NCI-H1436 treated with DMSO at 0.1 percent for 48 hours (cell line): ENCODE measurements around the gene RPL14.
"Not testable (repeated sequence)": the region's sequence is repeated elsewhere in the genome, so short reads cannot be mapped to it uniquely, and the experiment has no call there.

Experiments used
- DNase-seq: peaks from one replicate; lab custom pipeline; 2025; lab: John Stamatoyannopoulos, UW

Gene RPL14

DNA sequence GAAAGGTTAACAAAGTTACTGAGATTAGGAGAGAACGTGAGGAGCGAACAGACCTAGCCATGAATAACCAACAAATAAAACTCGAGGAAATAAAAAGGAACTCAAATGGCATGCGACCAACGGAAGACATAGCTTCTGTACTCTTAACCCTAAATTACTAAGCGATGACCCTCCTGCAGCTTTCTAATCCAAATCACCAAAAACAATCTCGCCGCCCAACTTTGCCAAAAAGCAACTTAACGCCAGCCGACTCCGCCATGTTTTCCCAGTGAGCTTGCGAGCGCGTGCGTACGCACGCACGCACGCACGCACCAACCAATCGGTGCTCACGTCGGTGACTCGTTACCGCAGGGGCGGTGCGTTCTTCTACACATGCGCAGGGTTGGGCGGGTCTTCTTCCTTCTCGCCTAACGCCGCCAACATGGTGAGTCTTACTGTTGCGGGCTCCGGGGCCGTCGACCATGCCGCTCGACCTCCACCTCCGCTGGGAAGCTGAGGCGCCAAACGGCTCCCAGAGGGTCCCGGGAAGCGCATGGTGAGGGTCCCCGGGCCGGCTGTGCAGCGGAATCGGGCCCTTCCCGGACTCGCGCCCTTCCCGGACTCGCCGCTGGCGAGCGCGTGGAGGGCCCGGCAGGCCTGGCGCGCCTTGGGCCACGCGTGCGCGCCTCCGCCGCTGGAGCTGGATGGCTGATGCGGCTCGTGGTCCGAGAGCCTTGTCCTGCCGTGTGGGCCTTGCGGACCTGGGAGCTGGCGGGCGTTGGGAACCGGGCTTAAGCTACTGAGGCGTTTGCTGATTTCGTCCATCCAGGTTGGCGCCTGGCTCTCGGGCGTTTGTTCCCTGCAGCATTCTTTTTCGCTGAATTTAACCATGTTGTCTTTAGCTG is at the start of gene RPL14:
TSS of gene RPL14 (plus strand) at position 400 of the 884 bp plus-strand sequence. CDS start at position 533, 133 bp downstream.
- DNase-seq, result peak; percentile 42

DNA sequence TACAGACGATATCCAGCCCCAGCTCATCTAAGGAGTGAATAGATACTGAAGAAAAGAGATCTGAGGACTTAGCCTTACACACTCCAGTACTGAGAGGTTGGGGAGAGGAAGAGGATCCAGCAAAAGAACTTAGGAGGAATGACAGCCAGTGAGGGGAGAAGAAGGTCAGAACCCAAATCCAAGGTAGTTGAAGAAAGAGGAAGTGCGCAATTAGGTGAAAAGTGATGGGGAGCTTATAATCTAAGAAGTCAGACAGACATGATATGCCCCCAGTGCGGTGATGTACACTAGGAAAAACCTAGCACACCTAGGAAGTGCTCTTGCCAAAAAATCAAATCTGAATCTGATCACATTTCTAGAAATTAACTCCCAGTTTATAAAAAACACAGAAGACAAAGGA is 49.5 kb upstream of the RPL14 start:
- DNase-seq, result no peak

DNA sequence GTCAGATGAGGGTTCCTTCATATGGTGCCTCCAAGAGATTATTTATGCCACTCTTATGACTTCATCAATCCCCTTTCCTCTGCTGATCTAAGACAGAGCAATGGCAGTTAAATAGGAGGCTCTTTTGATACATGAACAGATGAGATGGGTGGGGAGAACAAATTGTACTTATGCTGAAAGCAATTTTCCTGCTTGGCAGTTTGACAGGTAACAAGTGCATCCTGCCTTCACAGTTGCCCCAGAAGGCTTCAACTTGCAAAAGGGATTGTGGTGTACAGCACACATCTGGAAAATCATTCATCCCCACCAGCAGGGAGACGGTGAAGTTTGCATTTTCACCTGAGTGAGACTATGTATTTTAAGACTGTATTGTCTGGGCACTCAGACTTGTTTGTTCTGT is 42.9 kb upstream of the RPL14 start:
- DNase-seq, result no peak

DNA sequence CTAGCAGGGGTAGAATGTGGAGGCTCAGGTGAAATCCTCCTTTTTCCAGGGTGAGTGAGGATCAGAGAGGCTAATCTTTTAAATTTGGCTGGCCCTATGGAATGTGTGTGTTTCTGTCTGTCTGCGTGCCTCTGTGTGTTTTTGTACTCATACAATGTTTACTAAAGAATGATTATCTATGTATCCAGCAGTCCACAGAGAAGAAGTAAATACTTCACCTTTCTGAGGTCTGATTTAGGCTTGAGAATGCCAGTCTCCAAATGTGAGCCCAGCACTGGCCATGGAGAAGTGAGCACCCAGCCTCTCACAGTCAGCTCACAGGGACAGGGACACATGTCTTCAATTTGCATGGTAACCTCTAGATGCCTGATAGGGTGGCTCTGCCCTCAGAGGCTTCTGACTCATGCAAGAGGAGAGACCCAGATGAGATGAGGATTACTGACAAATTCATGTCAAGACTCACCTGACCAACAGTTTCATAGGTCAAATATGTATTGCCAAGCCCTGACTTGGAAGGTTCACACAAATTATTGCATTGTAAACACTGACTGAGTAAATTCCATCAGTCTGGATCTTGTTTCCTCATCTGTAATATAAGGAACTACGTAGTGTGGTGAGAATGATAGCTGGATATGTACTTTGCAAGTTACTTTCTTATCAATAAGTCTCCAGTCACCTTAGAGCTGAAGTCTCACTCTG is 39.1 kb upstream of the RPL14 start:
- DNase-seq, result no peak

DNA sequence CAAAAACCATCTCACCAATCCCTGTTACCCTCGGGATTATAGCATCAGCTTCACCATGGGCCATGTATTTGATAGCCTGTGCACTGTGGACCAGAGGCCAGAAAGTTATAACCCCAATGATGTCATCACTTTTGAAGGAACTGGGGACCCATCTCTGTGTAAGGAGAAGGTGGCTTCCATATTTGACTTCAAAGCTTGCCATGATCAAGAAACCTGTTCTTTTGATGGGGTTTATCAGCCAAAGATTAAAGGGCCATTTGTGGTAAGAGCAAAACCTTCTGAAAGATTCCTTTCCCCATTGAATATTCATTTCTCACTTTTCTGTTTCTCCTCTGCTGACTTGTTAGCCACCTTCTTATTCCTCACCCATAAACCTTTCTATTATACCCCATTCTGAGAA is 34.3 kb upstream of the RPL14 start:
- DNase-seq, result no peak

DNA sequence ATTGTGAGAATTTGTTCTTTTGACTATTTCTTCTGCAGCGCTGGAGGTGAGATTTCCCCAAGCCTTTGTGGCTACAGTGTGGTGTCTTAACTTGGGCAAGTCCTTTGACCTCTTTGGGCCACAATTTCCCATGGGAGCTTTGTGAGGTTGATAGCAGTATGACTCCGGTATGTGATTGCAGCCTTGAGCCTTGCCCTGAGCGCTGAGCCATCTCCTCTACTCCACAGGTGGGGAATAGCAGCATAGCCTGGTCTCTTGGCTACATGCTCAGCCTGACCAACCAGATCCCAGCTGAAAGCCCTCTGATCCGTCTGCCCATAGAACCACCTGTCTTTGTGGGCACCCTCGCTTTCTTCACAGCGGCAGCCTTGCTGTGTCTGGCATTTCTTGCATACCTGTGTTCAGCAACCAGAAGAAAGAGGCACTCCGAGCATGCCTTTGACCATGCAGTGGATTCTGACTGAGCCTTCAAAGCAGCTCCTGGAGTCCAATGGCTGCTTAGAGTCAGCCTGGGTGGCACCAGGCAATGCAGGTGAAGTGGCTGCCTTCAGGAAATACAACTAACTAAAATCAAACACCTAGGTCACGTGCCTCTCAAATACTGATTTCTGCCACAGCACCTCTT is 30.0 kb upstream of the RPL14 start:
- no peak for DNase-seq

DNA sequence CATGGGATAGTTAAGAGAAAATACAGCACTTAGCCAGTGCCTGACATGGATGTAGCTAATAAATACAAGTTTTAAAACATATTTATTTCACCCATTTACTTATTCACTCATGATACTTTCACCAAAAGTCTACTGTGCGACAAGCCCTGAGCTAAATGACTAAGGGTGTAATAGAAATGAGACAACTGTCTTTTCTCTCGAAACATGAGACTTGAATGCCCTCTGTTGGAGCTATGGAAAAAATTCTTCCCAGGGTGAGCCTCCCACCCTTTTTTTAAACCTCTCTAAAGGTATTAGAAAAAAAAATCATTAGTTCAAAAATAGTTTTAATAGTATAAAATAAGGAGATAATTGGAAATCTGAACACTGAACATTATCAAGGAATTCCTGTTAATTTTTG is 24.3 kb upstream of the RPL14 start:
- no peak for DNase-seq

DNA sequence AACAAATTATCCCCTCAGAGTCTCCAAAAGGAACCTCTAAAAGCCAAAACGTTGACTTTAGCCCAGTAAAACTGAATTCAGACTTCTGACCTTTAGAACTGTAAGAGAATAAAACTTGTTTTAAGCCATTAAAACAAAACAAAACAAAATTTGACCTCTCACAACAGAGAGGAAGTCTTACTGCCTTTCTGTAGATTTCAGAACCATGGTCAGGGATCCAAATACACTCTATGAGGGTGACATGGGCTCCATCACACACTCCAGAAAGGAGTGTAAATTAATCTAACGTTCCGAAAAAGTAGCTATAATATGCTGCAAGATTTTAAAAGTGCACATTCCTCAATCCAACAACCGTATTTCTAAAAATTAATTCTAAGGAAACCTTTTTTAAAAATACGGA is 19.2 kb upstream of the RPL14 start:
- no peak for DNase-seq

DNA sequence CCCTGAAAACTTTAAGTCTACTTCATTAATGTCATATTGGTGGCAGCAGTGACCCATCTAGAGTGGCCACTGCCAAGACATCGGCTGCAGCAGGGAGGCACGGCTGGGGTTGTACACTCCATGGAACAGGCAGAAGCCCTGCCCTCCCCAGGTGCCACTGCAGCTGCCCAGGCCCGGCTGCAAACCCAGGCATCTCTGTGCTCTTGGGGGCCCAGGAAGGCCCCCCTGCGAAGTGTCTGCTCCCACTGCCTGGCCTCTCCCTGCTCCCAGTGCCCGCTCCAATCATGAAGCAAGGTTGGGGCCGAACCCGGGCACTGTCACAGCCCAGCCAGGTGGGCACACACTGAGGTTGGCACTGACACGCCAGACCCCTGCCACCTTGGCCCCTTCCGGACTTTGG is 12.1 kb upstream of the RPL14 start:
- DNase-seq, result no peak

DNA sequence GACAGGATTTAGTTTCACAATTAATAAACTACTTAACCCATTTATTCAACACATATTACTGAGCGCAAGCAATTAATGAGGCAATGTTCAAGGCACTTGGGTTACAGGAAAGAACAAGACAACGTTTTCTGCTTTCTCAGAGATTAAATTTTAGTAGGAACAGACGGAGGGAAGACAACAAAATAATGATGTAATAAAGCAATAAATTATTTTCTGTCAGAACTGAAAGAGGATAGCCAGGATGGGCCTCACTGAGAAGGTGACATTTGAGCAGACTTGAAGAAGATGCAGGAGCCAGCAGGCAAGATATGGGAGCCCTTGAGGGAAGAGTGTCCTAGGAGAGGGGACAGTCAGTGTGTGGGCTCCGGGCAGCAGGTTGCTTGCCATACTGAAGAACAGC is 11.3 kb upstream of the RPL14 start:
- DNase-seq, result no peak

DNA sequence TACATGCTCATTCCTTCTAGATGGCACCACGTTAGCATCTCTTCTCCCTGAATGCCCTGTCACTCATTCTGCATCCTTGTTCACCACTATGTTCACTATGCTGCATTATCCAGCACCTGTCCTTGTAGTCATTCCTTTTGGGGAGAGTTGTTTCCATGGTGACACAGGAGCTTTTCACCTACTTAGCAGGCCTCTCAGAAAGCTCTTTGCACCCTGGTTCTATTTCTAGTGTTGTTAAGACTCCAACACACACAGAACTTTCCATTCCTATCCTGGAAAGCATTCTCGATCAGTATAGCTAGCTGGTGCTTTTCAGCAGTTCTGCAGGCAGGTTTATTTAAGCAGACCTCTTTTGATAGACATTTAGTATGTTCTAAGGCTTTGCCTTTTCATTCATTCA is 6.7 kb upstream of the RPL14 start:
- DNase-seq, result no peak

DNA sequence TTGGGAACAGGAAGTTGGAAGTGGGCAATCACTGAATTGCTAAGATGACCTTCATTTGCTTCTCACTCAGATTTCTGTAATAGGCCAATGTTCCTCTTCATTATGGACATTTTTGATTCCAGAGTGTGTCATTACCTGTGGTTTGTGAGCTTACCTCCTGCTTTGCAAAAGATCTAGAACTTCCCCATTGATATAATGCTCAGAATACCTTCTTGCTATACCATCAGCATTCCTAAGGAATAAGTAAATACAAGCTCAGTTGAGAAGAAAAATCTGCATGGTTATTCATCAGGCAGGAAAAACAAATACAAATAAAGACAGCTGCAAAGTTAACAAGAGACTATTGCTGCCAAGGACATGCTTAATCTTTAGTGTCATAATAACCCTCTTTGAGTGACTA is 5.6 kb upstream of the RPL14 start:
- DNase-seq, result no peak

DNA sequence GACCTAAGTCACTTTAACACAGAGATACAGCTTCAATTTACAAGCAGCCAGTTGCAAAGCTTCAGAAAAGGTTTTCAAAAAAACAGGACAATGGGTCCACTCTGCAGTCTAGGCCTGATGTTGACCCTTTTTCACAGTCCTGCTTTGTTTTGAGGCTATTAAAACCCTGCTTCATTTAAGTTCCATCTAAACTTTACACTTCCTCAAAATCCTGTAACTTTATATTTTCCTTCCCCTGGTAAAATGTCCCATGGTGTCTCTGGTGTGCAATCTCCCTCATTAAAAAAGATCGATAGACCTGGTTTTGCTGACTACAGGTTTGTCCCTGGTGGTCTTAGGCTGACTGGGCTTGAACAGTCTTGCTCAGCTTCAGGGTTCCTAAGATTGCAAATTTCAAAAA is 5.1 kb upstream of the RPL14 start:
- no peak for DNase-seq

DNA sequence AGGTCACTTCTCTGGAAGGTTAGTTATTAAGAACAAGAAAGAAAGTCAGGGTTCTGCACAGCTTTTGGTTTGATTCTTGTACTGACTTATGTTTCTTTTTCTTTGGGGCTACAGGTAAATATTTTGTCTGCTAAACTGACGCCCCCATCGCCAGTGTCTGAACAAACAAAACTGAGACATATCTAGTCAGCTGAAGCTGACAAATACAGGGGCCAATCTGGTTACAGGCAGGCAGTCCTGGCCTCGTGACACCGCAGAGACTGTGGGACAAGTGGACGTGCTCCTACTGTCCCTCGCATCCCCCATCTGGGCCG is 4.6 kb upstream of the RPL14 start:
- no peak for DNase-seq

DNA sequence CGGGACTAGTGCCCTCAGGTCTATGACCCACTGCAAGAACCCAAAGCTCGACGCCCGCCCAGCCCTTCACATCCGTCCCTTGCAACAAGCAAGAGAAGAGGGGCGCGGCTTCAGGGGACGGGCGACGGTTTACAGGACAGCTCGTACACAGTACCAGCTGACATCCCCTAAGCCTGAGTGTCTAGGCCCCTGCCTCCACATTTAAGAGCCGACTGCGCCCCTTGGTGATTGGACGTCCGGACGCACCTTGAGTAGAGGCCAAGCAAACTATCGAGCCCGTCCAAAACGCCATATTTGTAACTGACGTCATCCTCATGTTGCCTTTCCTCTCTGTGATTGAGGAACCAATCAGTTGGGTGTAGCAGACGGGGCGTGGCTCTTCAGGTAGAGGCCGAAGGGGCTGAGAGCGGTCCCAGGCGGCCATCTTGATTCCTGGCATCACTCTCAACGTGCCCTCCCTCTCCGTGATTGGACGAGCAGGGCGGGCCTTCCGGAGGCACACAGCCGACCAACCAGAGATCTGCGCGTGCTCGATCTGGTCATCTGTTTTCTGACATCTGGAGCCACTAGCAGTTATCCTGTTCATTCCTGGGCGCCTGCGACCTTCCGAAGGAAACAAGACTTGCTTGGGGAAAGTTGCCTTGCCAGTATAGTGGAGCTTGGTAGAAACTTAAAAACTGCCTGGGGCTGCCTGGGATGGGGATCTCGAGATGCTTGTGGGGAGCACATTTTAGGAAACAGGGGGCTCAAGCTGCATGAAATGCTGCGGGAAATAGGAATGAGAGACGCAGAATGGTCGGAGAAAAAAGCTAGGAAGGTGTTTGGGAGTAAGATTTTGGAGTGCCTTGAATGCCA is 4.0 kb upstream of the RPL14 start:
- peak; percentile 80 for DNase-seq

DNA sequence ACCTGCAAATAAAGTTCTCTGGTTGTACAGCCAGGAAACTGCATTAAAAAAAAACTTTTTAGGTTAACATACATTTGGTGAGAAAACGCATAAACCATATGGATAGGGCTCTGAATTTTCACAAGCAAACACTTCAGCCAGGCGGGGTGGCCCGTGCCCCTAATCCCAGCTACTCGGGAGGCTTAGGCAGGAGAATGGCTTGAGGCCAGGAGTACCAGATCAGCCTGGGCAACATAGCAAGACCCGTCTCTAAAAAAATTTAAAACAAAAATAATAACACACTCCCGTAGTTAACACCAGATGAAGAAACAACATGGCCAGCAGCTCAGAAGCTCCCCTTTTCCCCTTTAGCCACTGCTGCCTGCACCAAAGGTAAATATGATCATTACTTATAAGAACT is 3.2 kb upstream of the RPL14 start:
- no peak for DNase-seq

DNA sequence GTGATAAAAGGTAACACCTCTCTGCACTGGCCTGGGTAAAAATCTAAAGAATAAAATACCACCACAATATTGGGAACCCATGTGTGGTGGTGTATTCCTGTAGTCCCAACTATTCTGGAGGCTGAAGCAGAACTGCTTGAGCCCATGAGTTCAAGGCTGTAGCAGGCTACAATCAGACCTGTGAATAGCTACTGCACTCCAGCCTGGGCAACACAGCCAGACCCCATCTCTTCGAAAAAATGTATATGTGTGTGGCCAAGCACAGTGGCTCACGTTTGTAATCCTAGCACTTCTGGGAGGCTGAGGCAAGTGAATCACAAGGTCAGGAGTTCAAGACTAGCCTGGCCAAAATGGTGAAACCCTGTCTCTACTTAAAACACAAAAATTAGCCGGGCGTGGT is 1.8 kb upstream of the RPL14 start:
- no peak for DNase-seq

DNA sequence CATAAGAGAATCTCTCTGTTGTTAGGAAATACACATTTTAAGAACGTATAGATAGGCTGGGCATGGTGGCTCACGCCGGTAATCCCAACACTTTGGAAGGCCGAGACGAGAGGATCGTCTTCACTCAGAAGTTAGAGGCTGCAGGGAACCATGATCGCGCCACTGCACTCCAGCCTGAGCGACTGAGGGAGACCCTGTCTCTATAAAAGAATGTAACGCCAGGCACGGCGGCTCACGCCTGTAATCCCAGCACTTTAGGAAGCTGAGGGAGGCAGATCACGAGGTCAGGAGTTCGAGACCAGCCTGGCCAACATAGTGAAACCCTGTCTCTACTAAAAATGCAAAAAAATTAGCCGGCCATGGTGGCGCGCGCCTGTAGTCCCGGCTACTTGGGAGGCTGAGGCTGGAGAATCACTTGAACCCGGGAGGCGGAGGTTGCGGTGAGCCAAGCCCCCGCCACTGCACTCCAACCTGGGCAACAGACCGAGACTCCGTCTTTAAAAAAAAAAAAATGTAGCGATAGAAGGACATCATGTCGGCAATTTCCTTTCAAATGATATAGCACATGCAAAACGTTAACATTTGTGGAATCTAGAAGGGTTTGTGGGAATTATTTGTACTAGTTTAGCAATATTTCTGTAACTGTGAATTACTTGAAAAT is 730 bp upstream of the RPL14 start:
- DNase-seq, result no peak

DNA sequence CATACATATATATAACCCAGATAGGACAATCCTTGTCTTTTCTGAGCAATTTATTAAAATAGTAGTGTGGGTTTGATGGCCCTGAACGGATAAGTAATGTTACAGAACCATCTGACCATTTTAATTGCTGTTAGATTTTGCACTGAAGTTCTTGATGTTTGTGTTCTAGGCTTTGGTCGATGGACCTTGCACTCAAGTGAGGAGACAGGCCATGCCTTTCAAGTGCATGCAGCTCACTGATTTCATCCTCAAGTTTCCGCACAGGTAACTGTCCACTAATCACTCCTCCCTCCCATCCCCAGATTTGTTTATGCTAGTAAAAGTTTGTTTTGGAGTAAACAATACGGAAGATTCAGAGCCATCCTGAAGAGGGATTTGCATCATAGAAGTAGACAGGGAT is 1.3 kb downstream of the RPL14 start:
- no peak for DNase-seq

DNA sequence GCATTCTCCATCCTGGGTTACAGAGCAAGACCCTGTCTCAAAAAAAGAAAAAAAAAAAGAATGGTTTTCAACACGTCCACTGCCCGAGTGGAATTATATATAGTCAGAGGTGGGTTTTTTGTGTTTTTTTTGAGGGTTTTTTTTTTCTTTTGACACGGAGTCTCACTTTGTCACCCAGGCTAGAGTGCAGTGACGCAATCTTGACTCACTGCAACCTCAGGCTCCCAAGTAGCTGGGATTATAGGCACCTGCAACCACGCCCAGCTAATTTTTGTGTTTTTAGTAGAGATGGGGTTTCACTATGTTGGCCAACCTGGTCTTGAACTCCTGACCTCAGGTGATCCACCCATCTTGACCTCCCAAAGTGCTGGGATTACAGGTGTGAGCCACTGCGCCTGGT is 3.3 kb downstream of the RPL14 start:
- not testable (repeated sequence) for DNase-seq

DNA sequence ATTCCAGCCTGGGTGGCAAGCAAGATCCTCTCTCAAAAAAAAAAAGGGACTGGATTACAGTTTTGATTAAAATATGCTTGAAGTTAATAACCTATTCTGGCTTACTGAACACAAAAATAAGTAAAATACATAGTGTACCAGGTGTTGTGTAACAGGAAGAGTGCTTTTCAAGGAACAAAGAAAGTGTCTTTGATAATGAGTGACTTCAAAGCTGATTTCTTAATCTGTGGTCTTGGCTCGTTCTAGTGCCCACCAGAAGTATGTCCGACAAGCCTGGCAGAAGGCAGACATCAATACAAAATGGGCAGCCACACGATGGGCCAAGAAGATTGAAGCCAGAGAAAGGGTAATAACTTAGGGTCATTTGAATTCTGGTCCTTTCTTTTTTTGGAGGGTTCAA is 4.0 kb downstream of the RPL14 start:
- DNase-seq, result no peak

DNA sequence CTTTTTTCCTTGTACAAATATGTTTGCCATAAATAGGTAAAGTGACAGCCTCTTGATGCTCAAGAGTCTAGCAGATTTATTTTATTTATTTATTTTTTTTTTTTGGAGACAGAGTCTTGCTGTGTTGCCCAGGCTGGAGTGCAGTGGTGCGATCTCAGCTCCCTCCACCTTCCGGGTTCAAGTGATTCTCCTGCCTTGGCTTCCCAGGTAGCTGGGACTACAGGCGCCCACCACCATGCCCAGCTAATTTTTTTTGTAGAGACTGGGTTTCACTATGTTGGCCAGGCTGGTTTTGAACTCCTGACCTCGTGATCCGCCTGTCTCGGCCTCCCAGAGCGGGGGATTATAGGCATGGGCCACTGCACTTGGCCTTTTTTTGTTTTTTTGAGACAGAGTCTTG is 5.7 kb downstream of the RPL14 start:
- not testable (repeated sequence) for DNase-seq
